Caco-2 (cell line): ENCODE results near the gene KNCN. TPM values are rescaled to one million over a fixed set of nuclear protein-coding genes. Genes with fewer than 3 reads are reported as not detected.

ENCODE experiments used
- BruUV-seq: library from RNA; stranded (reverse); fragments of 400-500 nt; replicated peaks from 2 replicates; lab custom pipeline; 2021; lab: Mats Ljungman, UMichigan
- CTCF ChIA-PET: fragments of 300-600 bp; sonication (Branson Sonifier 250); formaldehyde crosslinking; loops from one replicate; lab custom pipeline; 2022; ENCODE audit warnings: antibody characterized with exemption; lab: Charles Lee
- POLR2A ChIA-PET: fragments of 300-600 bp; sonication (Branson Sonifier 250); formaldehyde crosslinking; loops from one replicate; lab custom pipeline; 2022; ENCODE audit warnings: antibody characterized with exemption; lab: Charles Lee
- DNase-seq, 2 experiments: peaks; one replicate each; pipeline versions ENCODE4 v3.0.0 to v3.0.0-alpha.2; 2020 to 2022
- H3K27me3 ChIP-seq: replicated peaks from 2 replicates; pipeline ENCODE4 v1.6.0; 2011; ENCODE audit warnings: low read length; ENCODE audit not compliant: control insufficient read depth, insufficient read depth
- H3K36me3 ChIP-seq: 2 replicates; pipeline ENCODE4 v1.5.1; 2011; ENCODE audit warnings: low read length; ENCODE audit not compliant: control insufficient read depth, insufficient read depth
- H3K4me1 ChIP-seq: fragments of 250-450 bp; sonication (Bioruptor Pico); 2 replicates; pipeline ENCODE4 v1.5.1; 2020; ENCODE audit warnings: mild to moderate bottlenecking
- H3K4me3 ChIP-seq: 2 replicates; pipeline ENCODE4 v1.5.1; 2011; ENCODE audit warnings: low read depth, mild to moderate bottlenecking, control low read depth, low read length
- H3K9me3 ChIP-seq: fragments of 250-450 bp; sonication (Bioruptor Pico); 2 replicates; pipeline ENCODE4 v1.5.1; 2020; ENCODE audit warnings: mild to moderate bottlenecking, moderate library complexity
- H3K27ac Mint-ChIP-seq: one replicate; pipeline ENCODE4 v1.8.0; 2022; ENCODE audit warnings: mixed read lengths; ENCODE audit not compliant: unreplicated experiment
- H3K27me3 Mint-ChIP-seq: one replicate; pipeline ENCODE4 v1.8.0; 2022; ENCODE audit warnings: mixed read lengths; ENCODE audit not compliant: insufficient read depth, unreplicated experiment
- H3K36me3 Mint-ChIP-seq: one replicate; pipeline ENCODE4 v1.8.0; 2022; ENCODE audit warnings: mild to moderate bottlenecking, mixed read lengths; ENCODE audit not compliant: insufficient read depth, unreplicated experiment
- H3K4me1 Mint-ChIP-seq: one replicate; pipeline ENCODE4 v1.8.0; 2022; ENCODE audit warnings: low read depth, mixed read lengths; ENCODE audit not compliant: unreplicated experiment
- H3K4me3 Mint-ChIP-seq: one replicate; pipeline ENCODE4 v1.8.0; 2022; ENCODE audit warnings: mild to moderate bottlenecking, moderate library complexity, mixed read lengths; ENCODE audit not compliant: unreplicated experiment
- H3K9me3 Mint-ChIP-seq: one replicate; pipeline ENCODE4 v1.8.0; 2022; ENCODE audit warnings: mixed read lengths; ENCODE audit not compliant: unreplicated experiment
- CTCF ChIP-seq, 2 experiments: fragments of 200-600 bp in 1 of 2; IDR thresholded peaks; 1 replicate in 1 of 2; 2 replicates in 1 of 2; pipeline versions ENCODE4 v1.5.1 to v1.8.0; 2011 to 2022; ENCODE audit warnings: antibody characterized with exemption in 1 of 2, control low read depth in 1 of 2, inconsistent platforms in 1 of 2, low read depth in 1 of 2, low read length in 1 of 2, mild to moderate bottlenecking in 1 of 2, moderate library complexity in 1 of 2; ENCODE audit not compliant: insufficient read depth in 1 of 2, severe bottlenecking in 1 of 2, unreplicated experiment in 1 of 2
- intact Hi-C: fragments of 100-400 bp; cut with micrococcal nuclease; formaldehyde crosslinking; loops from one replicate; pipeline ENCODE4 v1.10.0; 2022; ENCODE audit not compliant: unreplicated experiment
- total RNA-seq: library from RNA; stranded (reverse); gene quantifications from 2 replicates; pipeline ENCODE4 v1.2.3, GENCODE V29; 2022

KNCN gene
- total RNA-seq, 1 experiment from 2014 or later: not detected

DNA sequence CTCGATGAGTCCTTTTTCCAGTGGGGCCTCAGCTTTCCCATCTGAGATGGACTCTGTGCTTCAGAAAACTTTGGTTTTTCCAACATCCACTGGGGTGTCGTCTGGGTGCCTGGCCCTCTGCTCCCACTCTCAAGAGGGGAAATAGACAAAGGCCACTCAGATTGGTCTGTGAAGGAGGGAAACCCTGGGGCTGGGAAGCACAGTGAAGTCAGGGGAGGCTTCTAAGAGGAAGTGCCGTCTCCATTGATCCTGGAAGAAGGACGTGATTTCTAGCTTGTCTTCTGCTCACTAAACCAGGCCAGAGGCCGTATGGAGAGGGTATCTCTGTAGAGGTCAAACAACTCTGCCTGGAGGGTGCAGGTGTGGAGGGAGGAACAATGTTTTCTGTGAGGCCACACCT is 5.2 kb downstream of the KNCN start:
- H3K36me3 ChIP-seq: no peaks in the 10 kb centered on the region
- no peak overlapping the region for H3K4me3 ChIP-seq
- ChIA-PET POLR2A (no interaction called here), CTCF (no interaction called here)
- Mint-ChIP-seq H3K4me1 (no peaks in the 10 kb centered on the region), H3K27me3 (peaks cover 6% of the 10 kb centered on the region), H3K9me3 (no peaks in the 10 kb centered on the region), H3K4me3 (no peak overlapping the region), H3K27ac (no peak overlapping the region), H3K36me3 (no peaks in the 10 kb centered on the region)
- H3K4me1 ChIP-seq: no peaks in the 10 kb centered on the region
- no TSS peak for BruUV-seq
- DNase-seq: no peak
- no peaks in the 10 kb centered on the region for H3K27me3 ChIP-seq
- no peak for TF ChIP-seq CTCF (IDR thresholded peaks at IDR 0.05; ENCODE audit: insufficient read depth in 1 of 2, low read depth in 1 of 2, low read length in 1 of 2, severe bottlenecking in 1 of 2, unreplicated experiment in 1 of 2)
- intact Hi-C loops: no loop called here
- H3K9me3 ChIP-seq: no peaks in the 10 kb centered on the region

DNA sequence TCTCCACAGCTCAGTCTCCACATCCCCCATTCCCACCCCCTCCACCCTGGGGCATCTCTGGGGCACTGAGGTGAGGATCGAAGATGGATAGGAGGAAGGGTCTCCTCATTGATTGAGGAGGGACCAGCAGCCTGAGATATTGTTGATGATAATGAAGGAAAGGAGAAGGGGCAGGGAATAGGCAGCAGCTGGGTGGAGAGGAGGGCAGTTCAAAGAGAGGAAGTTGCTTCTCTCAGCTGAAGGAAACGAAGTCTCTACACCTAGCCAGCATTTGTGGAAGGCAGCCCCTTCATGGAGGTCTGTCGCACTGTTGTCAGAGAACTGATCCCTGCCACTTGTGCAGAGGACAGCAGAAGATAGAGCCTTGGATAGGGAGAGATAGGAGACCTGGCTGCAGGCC is 5.7 kb downstream of the KNCN start:
- Histone ChIP-seq H3K9me3 (no peaks in the 10 kb centered on the region), H3K4me1 (no peaks in the 10 kb centered on the region), H3K4me3 (no peak overlapping the region), H3K27me3 (no peaks in the 10 kb centered on the region), H3K36me3 (no peaks in the 10 kb centered on the region)
- Mint-ChIP-seq H3K9me3 (no peaks in the 10 kb centered on the region), H3K27me3 (peaks cover 6% of the 10 kb centered on the region), H3K4me1 (no peaks in the 10 kb centered on the region), H3K27ac (no peak overlapping the region), H3K4me3 (no peak overlapping the region), H3K36me3 (no peaks in the 10 kb centered on the region)
- TF ChIP-seq CTCF (IDR thresholded peaks at IDR 0.05; ENCODE audit: insufficient read depth in 1 of 2, low read depth in 1 of 2, low read length in 1 of 2, severe bottlenecking in 1 of 2, unreplicated experiment in 1 of 2): no peak
- DNase-seq: no peak
- ChIA-PET CTCF (interaction anchor here (0.6 kb wide), 1 partner anchor 10 kb away, joined by 3 read pairs; no protein-coding TSS in a partner anchor), POLR2A (no interaction called here)
- intact Hi-C loops: no loop called here
- BruUV-seq: no TSS peak

DNA sequence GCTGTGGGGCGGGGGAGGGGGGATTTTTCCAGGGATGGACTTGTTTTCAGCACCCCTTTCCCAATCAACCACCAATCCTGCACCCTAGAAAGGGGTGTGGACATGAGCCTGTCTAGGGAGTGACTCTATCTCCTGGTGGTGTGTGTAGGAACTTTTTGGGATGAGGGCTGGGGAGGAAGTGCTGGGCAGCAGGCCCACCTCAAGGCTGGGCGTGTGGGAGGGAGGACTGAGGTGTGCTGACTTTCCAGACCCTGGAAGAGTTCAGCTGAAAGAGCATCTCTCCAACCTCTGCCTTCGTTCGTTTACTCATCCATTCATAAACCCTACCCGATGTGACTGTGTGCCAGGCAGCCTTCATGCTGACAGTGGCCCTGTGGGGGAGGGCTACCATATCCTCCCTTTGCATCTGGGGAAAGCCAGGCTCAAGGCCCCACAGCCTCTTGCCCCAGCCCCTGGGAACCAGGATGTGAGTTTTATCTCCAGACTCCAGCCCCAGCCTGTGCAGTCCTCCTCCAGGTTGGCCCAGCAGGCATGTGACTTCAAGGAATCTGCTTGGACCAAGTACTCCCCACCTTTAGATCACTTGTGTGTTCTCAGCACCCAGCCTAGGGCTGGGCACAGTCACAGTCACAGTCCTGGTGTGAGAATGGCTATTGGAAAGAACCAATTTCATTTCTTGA is 6.7 kb downstream of the KNCN start:
- no TSS peak for BruUV-seq
- ChIA-PET CTCF (interaction anchor here (1.8 kb wide), 1 partner anchor 9 kb away, joined by 4 read pairs; a partner anchor contains a TSS), POLR2A (no interaction called here)
- Histone ChIP-seq H3K27me3 (no peaks in the 10 kb centered on the region), H3K4me1 (no peaks in the 10 kb centered on the region), H3K4me3 (no peak overlapping the region), H3K36me3 (no peaks in the 10 kb centered on the region), H3K9me3 (no peaks in the 10 kb centered on the region)
- no peak overlapping the region for H3K4me3 Mint-ChIP-seq
- no peaks in the 10 kb centered on the region for H3K9me3 Mint-ChIP-seq
- no peaks in the 10 kb centered on the region for H3K4me1 Mint-ChIP-seq
- no peak overlapping the region for H3K27ac Mint-ChIP-seq
- no peaks in the 10 kb centered on the region for H3K36me3 Mint-ChIP-seq
- DNase-seq: no peak
- intact Hi-C loops: no loop called here
- peaks cover 6% of the 10 kb centered on the region for H3K27me3 Mint-ChIP-seq
- TF ChIP-seq CTCF (IDR thresholded peaks at IDR 0.05; ENCODE audit: insufficient read depth in 1 of 2, low read depth in 1 of 2, low read length in 1 of 2, severe bottlenecking in 1 of 2, unreplicated experiment in 1 of 2): no peak
